ENCODE data around the gene ADAT3. TPM values are rescaled to one million over a fixed set of nuclear protein-coding genes. Genes with fewer than 3 reads are reported as not detected.

The ADAT3 gene
- total RNA-seq, 1 donor from 2014 or later: 5.7 TPM

DNA sequence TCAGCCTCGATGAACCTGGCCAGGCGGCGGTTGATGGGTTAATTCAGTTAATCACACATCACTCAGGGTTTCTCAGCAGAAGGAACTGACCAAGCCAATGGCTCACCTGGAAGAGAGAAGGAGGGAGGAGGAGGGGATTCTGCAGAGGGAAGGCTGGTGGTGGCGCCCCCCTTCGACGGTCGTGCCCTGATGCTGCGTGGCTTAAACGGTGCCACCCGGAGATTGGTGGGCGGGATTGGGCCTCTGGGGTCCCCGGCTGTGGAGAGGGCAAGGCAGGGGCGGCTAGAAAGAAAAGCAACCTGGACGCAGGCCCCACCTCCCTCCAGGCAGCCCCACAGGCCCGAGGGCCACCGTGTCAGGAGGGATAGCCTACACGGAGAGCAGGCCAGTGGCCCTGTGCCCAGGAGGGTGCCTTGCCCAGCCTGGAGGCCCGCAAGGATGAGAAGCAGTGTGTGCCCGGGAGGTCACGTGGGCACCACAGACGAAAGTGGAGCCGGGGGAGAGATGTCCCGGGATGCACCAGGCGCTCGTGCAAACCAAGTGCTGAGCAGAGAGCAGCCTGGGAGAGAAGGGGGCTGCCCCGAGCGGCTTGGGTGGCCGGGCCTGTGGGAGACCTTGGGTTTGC, 51.8 kb downstream of the ADAT3 start:
- TF ChIP-seq CTCF (IDR thresholded peaks at IDR 0.05; ENCODE audit: insufficient read depth, low read depth, low read length): no peak
- no peak for TF ChIP-seq EZH2 (IDR thresholded peaks at IDR 0.05; ENCODE audit: insufficient read depth, low read length)
- Mint-ChIP-seq H3K27ac (ENCODE audit: unreplicated experiment) (no peak overlapping the region), H3K27me3 (ENCODE audit: low read depth, unreplicated experiment) (no peaks in the 10 kb centered on the region), H3K4me3 (ENCODE audit: unreplicated experiment) (no peak overlapping the region), H3K9me3 (ENCODE audit: unreplicated experiment) (no peaks in the 10 kb centered on the region), H3K4me1 (ENCODE audit: low read depth, unreplicated experiment) (peaks cover 1% of the 10 kb centered on the region), H3K36me3 (ENCODE audit: low read depth, unreplicated experiment) (no peaks in the 10 kb centered on the region)
- Histone ChIP-seq H3K79me2 (ENCODE audit: insufficient read depth, low read length) (peaks cover 91% of the 10 kb centered on the region), H3K9ac (ENCODE audit: low read length) (no peak overlapping the region), H3K9me3 (ENCODE audit: insufficient read depth, low read depth, low read length) (no peaks in the 10 kb centered on the region), H3K4me3 (ENCODE audit: insufficient read depth, low read depth, low read length) (no peak overlapping the region), H3K4me1 (ENCODE audit: insufficient read depth, low read length) (no peaks in the 10 kb centered on the region), H3K36me3 (ENCODE audit: insufficient read depth, low read length) (no peaks in the 10 kb centered on the region), H3K27ac (ENCODE audit: low read depth, low read length) (no peak overlapping the region), H3K27me3 (ENCODE audit: insufficient read depth, low read length) (no peaks in the 10 kb centered on the region), H3K4me2 (ENCODE audit: low read length) (no peak overlapping the region), H2AFZ (ENCODE audit: low read depth, low read length) (no peak overlapping the region), H4K20me1 (ENCODE audit: insufficient read depth, low read length) (peaks cover 92% of the 10 kb centered on the region)
- DNase-seq (ENCODE audit: low read depth) (no peak), FAIRE-seq (no peak)

DNA sequence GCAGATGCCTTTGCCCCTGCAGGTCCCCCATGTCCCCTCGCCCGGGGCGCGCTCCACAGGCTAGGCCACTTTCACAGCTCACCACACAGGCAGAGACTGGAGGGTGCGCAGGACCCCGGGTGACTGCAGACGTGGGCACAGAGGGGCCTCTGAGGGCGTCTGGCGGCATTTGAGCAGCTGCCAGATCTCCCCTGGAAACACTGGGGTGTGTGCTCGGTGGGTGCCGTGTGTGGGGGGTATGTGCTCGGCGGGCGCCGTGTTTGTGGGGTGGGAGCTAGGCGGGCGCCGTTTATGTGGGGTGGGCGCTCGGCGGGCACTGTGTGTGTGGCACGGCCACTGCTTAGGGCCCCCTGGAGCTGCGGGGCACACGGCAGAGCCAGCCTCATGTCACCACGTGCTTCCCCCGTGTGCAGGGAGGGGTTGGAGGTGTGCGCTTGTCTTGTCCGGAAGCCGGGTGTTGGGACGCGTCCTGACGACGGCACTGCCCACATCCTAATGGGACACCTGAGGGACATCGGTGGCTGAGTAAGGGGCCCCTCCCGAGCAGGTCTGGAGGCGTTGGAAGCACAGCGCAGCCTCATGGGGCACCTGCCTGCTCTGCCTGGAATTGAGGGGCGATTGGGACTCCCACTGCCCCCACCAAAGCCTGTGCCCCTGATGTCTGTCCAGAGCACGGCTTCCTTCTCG, 52.5 kb downstream of the ADAT3 start:
- Mint-ChIP-seq H3K27me3 (ENCODE audit: low read depth, unreplicated experiment) (no peaks in the 10 kb centered on the region), H3K9me3 (ENCODE audit: unreplicated experiment) (no peaks in the 10 kb centered on the region), H3K4me3 (ENCODE audit: unreplicated experiment) (no peak overlapping the region), H3K36me3 (ENCODE audit: low read depth, unreplicated experiment) (peaks cover under 1% of the 10 kb centered on the region), H3K4me1 (ENCODE audit: low read depth, unreplicated experiment) (peaks cover 1% of the 10 kb centered on the region), H3K27ac (ENCODE audit: unreplicated experiment) (no peak overlapping the region)
- peaks cover 92% of the 10 kb centered on the region for H3K79me2 ChIP-seq (ENCODE audit: insufficient read depth, low read length)
- H3K9ac ChIP-seq (ENCODE audit: low read length): no peak overlapping the region
- H3K27me3 ChIP-seq (ENCODE audit: insufficient read depth, low read length): no peaks in the 10 kb centered on the region
- TF ChIP-seq EZH2 (IDR thresholded peaks at IDR 0.05; ENCODE audit: insufficient read depth, low read length) (no peak), CTCF (IDR thresholded peaks at IDR 0.05; ENCODE audit: insufficient read depth, low read depth, low read length) (no peak)
- no peak for DNase-seq (ENCODE audit: low read depth)
- no peaks in the 10 kb centered on the region for H3K4me1 ChIP-seq (ENCODE audit: insufficient read depth, low read length)
- no peaks in the 10 kb centered on the region for H3K36me3 ChIP-seq (ENCODE audit: insufficient read depth, low read length)
- no peak overlapping the region for H3K27ac ChIP-seq (ENCODE audit: low read depth, low read length)
- H4K20me1 ChIP-seq (ENCODE audit: insufficient read depth, low read length): peaks cover 92% of the 10 kb centered on the region
- no peak for FAIRE-seq
- no peak overlapping the region for H2AFZ ChIP-seq (ENCODE audit: low read depth, low read length)
- no peaks in the 10 kb centered on the region for H3K9me3 ChIP-seq (ENCODE audit: insufficient read depth, low read depth, low read length)
- no peak overlapping the region for H3K4me3 ChIP-seq (ENCODE audit: insufficient read depth, low read depth, low read length)
- no peak overlapping the region for H3K4me2 ChIP-seq (ENCODE audit: low read length)
